ENCODE results near the gene SYTL4.

The SYTL4 gene

GRCh38 chrX:100649550-100650356 is 82.2 kb downstream of the SYTL4 start:
- no peak for DNase-seq (ENCODE audit: low read depth in 2 of 2, low spot score in 1 of 2)

- no peak for DNase-seq (ENCODE audit: low read depth in 2 of 2, low spot score in 1 of 2)
Measured at GRCh38 chrX:100648458-100649417, 83.2 kb downstream of the SYTL4 start.

GRCh38 chrX:100647739-100648138 is 84.2 kb downstream of the SYTL4 start:
- no peak for DNase-seq (ENCODE audit: low read depth in 2 of 2, low spot score in 1 of 2)

- no peak for DNase-seq (ENCODE audit: low read depth in 2 of 2, low spot score in 1 of 2)
Measured at GRCh38 chrX:100647095-100647494, 84.8 kb downstream of the SYTL4 start.

- DNase-seq (ENCODE audit: low read depth in 2 of 2, low spot score in 1 of 2): no peak
Measured at GRCh38 chrX:100645106-100645505, 86.8 kb downstream of the SYTL4 start.

GRCh38 chrX:100643956-100644860 is 87.7 kb downstream of the SYTL4 start, which contains the start of gene SRPX2:
Gene SRPX2, plus strand, starts transcription at chrX:100644199. Its CDS starts 2,124 bp downstream, at chrX:100646323.
- DNase-seq (ENCODE audit: low read depth in 2 of 2, low spot score in 1 of 2): no peak

GRCh38 chrX:100643212-100643611 is 88.7 kb downstream of the SYTL4 start:
- no peak for DNase-seq (ENCODE audit: low read depth in 2 of 2, low spot score in 1 of 2)

GRCh38 chrX:100642290-100642689 is 89.6 kb downstream of the SYTL4 start:
- DNase-seq (ENCODE audit: low read depth in 2 of 2, low spot score in 1 of 2): no peak

- peak; percentile 1 to 40 for DNase-seq (ENCODE audit: low read depth in 2 of 2, low spot score in 1 of 2)
Measured at GRCh38 chrX:100636321-100636991, 95.5 kb downstream of the SYTL4 start, which contains the start of gene TSPAN6. Gene TSPAN6, minus strand, starts transcription at chrX:100636806. Its CDS starts 112 bp downstream, at chrX:100636694.

- DNase-seq (ENCODE audit: low read depth in 2 of 2, low spot score in 1 of 2): no peak
Measured at GRCh38 chrX:100635989-100636320, 96.0 kb downstream of the SYTL4 start.

GRCh38 chrX:100635040-100635439 is 96.9 kb downstream of the SYTL4 start:
- DNase-seq (ENCODE audit: low read depth in 2 of 2, low spot score in 1 of 2): no peak

- no peak for DNase-seq (ENCODE audit: low read depth in 2 of 2, low spot score in 1 of 2)
Measured at GRCh38 chrX:100625985-100626491, 105.9 kb downstream of the SYTL4 start.

Data from stimulated activated CD8-positive, alpha-beta memory T cell treated with anti-CD3 and anti-CD28 coated beads, Interleukin-4, amount 100 ng/mL, for 1 hour (primary cell).